Right forelimb (tissue), 1 donor: ENCODE measurements around the gene PDE4D.
"Not testable (repeated sequence)": the region's sequence is repeated elsewhere in the genome, so short reads cannot be mapped to it uniquely, and the experiment has no call there.

Experiments
- DNase-seq: peaks from one replicate; pipeline ENCODE4 v3.0.0-alpha.2; 2018

Gene PDE4D

DNA sequence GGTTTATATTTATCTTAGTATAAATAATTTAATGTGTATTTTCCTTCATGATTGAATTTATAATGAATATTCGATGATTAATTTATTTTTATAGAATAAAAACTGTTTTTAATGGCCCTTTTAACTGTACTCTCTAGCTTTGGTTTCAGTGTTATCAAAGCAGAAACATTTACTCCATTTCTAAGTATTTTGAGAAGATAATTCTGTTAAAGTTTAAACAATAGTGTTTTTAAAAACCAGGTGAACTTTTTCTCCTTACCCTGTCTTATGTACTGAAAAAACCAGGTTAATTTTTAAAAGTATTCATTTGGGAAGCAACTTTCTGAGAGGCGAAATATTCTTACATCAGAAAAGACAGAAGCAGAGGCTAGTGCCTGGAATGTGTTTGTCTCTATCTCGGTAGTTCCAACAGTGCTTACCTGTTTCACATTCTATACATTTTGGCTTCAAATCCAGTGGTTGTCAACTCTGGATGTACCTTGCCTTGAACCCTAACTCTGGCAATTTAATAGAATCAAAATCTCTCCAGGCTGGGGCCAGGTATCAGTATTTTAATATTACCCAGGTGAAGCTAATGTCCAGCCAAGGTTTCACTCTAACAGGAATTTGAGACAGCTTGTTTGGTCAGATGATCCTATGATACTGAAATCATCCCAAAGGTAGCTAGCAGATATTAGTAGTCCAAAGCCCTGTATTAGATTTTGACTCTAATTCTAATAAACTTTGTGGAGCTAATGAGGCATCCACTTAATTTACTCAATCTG lies 434.4 kb downstream of the PDE4D start:
- no peak for DNase-seq

GRCh38 chr5:59458321-59458720 lies 435.2 kb downstream of the PDE4D start:
- no peak for DNase-seq

GRCh38 chr5:59449905-59450644 lies 443.5 kb downstream of the PDE4D start:
- no peak for DNase-seq

DNA sequence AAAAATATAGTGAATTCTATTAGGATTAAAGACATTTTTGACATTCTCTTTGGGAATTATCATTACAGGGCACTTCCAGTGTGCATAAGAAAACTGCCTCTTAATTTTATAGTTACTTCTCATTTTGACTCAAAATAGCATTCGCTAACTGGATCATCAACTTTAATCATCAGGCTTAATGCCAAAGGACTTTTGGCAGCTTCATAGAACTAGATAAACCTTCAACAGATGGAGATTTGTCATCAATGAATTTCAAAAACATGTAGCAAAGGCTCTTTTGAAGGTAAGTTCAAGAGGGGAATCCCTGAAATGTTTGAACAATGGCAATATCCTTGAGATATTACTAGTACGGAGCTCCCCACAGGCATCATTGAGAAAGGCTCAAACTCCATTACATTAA lies 447.2 kb downstream of the PDE4D start:
- no peak for DNase-seq

DNA sequence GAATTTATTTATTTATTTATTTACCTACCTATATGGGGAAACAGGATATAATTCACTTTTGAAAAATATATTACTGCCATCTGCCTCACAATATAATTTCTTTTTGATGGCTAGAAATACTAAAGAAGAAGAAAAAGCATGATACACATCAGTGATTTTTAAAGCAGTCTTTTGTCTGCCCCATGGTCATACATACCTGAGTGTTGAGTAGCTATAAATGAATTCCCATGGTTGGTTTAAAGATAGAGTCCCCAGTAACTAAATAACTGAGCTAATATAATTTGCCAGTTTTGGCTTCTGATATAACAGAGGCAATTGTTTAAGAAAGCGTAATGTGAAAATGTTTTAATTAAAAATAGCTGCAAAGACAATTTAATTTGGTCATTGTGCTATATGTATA lies 447.8 kb downstream of the PDE4D start:
- no peak for DNase-seq

GRCh38 chr5:59439303-59439702 lies 454.2 kb downstream of the PDE4D start:
- DNase-seq, result no peak

- DNase-seq, result no peak
Observed at GRCh38 chr5:59437176-59437575, 456.4 kb downstream of the PDE4D start.

DNA sequence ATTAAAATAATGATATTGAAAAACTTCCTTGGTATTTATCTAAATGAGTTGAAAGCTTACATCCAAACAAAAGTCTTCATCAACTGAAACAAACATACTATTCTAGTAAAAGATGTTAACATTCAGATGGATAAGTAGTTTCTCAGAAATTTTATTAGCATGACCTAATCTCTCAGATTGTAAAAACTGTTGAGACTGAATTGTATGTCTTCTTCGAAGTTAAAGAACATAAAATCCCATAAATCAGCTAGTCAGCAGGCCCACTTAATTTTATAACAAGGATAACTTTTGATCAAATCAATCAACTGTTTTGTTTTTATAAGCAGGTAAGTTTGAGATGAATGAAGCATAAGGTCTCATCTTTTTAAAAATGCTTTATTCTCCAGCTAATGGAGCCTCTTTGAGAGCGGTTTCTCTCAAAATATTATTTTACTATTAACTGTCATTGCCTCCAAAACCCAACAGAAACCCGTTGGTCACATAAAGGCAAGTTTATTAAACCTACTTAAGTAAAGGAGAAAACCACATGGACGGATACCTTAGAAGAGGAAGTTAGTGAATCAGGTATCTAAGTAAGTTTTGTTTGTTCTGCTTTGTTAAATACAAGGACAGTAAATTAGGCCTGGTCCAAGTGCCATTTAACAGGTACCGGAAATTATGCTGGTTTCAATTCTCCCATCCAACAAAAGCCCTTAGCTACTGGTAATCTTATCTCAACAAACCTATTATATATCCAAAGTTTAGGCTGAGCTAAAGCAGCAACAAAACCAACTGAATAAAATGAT lies 457.0 kb downstream of the PDE4D start:
- DNase-seq, result no peak

DNA sequence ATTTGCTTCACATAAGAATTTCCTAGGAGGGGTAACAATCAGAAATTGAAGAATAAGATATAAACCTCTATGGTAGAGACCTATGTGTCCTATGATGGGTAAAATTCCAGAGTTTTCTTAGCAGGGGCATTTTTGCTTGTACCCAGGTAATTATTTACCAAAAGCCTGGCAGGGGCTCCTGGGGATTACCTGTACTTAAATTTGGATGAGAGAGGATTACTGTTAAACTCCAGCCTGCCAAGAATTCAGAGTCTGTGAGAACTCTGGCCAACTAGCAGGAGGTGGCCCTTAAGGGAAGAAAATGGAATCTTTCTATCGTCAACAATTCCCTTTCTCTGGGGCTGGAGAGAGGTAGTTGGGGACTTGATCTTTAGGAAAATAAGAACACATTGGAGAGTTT lies 460.4 kb downstream of the PDE4D start:
- DNase-seq, result no peak

DNA sequence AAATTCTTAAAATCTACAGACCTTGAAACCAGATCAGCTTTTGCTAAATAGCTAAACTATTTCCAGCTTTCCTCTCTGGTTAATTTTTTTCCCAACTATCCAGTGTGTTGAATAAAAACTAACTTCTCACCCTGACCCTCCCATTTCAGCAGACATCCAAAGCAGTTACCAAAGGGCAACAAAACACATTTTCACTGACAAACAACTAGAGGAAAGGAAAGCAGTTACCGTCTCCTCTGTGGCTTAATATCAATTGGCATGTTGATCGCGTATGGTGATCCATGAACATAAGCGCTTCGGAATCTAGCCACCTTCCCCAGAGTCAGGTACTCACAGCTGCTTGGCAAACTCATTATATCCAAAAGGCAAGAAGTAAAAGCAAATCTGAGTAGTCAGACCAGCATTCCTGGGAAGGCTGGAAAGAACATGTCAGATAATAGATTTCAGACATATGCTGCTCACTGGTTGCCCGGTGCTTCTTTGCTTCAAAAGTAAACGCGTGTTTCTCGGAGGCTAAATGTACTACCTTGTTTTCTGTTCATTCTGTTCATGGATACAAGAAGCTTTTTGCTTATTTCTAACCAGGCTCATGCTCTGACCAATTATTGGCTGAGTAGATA lies 463.4 kb downstream of the PDE4D start:
- no peak for DNase-seq

DNA sequence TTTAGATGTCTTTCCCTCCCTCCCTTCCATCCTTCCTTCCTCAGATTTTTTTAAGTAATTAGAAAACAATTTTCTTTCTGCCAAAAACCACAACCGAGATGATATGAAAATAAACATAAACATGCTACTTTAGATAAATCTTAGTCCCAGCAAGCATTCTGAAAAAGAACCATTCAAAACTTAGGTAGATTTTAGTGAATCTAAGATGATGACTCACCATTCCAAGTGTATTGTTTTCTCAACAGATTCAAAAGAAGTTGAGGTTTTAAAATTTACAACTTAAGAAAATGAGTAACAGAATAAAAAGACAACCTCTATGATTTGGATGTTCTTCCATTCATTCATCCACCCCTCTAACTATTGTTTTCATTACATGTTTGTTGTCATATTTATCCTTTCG lies 465.1 kb downstream of the PDE4D start:
- no peak for DNase-seq

- DNase-seq, result no peak
Observed at GRCh38 chr5:59424515-59424914, 469.0 kb downstream of the PDE4D start.

DNA sequence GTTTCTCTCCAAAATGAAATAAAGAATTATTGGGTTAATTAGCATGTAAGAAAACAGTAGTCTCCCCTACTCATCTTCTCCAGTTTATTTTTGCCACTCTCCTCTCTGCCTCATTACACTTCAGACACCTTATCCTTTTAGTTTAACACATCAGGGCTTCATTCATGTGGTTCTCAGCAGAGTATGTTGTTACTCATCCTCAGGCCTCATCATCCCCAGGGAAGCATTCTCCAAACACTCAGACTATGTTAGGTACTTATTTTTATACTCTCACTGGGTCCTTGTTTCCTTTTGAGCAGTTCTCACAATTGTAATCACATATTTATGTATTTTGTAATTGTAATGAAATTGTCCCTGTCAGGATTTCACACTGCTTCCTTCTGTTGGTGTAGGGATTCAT lies 470.5 kb downstream of the PDE4D start:
- no peak for DNase-seq

- no peak for DNase-seq
Observed at GRCh38 chr5:59421986-59422941, 471.3 kb downstream of the PDE4D start.

GRCh38 chr5:59420596-59420995 lies 472.9 kb downstream of the PDE4D start:
- DNase-seq, result no peak

DNA sequence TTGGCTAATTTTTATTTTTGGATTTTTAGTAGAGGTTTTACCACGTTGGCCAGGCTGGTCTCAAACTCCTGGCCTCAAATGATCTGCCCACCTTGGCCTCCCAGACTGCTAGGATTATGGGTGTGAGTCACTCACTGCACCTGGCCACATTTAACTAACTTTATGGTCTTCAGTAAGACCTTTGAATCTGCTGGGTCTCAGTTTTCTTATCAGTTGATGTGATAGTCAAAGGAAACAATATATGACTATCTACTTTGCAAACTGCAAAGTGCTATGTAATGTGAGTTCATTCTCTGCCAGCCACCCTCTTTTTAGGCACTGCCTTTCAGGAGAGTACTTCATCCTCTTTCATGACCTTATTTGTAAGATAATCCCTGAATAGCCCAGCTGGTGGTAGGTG lies 474.7 kb downstream of the PDE4D start:
- DNase-seq, result no peak

- DNase-seq, result no peak
Observed at GRCh38 chr5:59416451-59416850, 477.1 kb downstream of the PDE4D start.

DNA sequence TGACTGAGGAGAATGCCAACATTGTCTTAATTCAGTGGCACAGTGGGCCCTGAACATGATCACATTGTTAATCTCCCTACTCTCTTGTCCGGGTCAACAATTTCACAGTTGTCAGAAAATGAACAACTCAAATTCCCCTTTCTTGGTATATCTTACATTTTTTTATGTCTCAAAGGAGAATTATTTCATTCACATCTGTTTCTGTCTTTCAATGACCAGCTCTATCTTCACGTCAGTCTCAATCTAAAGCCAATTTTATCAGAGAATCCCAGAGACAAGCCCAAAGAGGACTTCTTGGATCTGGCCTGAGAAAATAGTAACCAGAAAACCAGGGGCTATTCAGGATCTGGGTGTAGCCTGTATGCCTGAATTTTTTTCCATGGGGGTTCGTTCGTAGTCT lies 477.5 kb downstream of the PDE4D start:
- no peak for DNase-seq

GRCh38 chr5:59412428-59412827 lies 481.1 kb downstream of the PDE4D start:
- DNase-seq, result no peak

DNA sequence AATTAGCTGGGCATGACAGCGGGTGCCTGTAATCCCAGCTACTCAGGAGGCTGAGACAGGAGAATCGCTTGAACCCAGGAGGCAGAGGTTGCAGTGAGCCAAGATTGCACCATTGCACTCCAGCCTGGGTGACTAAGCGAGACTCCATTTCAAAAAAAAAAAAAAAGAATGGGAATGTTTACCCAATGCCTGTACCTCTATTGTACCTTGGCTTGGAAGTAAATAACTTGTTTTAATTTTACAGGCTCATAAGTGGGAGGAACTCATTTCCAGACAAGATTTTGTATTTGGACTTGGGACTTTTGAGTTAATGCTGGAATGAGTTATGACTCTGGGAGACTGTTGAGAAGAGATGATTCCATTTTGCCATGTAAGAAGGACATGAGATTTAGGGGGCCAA lies 484.5 kb downstream of the PDE4D start:
- not testable (repeated sequence) for DNase-seq

DNA sequence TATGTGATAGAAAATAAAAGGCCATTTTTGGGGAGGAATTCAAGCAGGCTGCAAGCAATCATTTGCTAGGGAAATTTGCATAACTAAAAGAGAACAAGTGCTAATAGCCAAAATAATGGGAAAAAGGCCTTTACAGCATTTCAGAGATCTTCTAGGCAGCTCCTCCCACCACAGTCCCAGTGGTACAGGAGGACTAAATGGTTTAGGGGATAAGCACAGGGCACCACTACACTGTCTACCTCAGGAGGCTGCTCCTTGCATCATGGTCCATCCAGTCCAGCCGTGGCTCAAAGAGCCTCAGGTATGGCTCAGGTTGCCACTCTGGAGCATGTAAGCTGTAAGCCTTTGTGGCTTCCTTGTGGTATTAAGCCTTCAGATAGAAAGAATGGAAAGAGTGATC lies 485.6 kb downstream of the PDE4D start:
- DNase-seq, result no peak

DNA sequence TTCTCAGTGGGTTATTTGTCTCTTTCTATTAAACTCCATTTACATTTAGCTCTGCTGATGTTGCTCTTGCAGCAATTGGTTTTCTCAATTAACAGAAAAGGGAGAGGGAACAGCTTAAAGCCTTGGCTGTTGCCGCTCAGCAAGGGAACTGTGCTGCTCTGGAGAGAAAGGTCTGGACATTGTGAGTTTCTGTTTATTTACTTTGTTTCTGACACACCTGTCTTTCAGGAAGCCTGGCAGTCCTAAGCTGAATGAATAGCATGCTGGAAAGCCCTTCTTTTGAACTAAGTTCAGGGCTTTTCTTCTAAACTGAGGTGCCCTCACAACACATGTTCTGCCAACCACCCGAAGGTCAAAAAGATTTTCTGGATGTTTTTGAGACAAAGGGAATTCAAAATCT lies 491.9 kb downstream of the PDE4D start:
- no peak for DNase-seq
